ENCODE data around the gene TBC1D24. TPM values are rescaled to one million over a fixed set of nuclear protein-coding genes. Genes with fewer than 3 reads are reported as not detected.

TBC1D24 gene
- total and polyA plus RNA-seq, 2 donors (not counting 1 experiment from before 2014, with no cell fraction given): 7.1 to 9.4 TPM

DNA sequence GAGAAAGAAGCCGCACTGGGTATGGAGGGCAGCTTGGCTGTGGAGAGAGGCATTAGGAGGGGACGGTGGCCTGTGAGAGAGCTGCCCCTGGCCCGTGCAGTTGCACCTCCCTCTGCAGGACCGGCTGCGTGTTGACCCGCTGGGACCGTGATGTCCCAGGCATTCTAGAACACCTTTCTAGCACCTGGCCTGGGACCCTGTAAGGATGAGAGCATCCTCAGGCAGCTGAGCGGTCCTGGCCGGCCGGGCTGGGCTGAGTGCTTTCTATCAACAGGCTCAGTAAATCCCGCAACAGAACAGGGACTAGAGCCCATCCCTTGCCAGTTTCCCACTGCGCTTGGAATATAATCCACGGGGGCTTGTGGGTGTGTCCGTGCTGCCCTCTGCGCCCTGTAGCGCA lies 14.7 kb downstream of the TBC1D24 start:
- no peak for ATAC-seq (ENCODE audit: low read depth)
- CTCF ChIA-PET: interaction anchor here (1.3 to 4.8 kb wide), 2 partner anchors 30 to 295 kb away, joined by 3 to 28 read pairs; partner anchors contain the start of gene AMDHD2
- intact Hi-C loops (cut with micrococcal nuclease): no loop called here

More for the DNA sequence above, 14.7 kb downstream of the TBC1D24 start:
- Histone ChIP-seq H3K9me3 (ENCODE audit: control extremely low read depth in 1 of 3, control insufficient read depth in 2 of 3, insufficient read depth in 1 of 3, low read length in 2 of 3) (no peaks in the 10 kb centered on the region), H3K27ac (ENCODE audit: low read length in 2 of 2) (no peak overlapping the region), H3K4me1 (ENCODE audit: control insufficient read depth in 2 of 2, insufficient read depth in 2 of 2, low read length in 2 of 2) (peaks cover 24 to 26% of the 10 kb centered on the region in 2 donors), H4K20me1 (ENCODE audit: control insufficient read depth, insufficient read depth, low read length, poor library complexity, severe bottlenecking) (no peaks in the 10 kb centered on the region), H3K4me2 (replicated peaks; ENCODE audit: low read depth, low read length, poor library complexity, severe bottlenecking) (no peak overlapping the region), H3K36me3 (replicated peaks in 1 of 2; ENCODE audit: control extremely low read depth in 1 of 2, control insufficient read depth in 1 of 2, extremely low read depth in 1 of 2, insufficient read depth in 2 of 2, low read length in 1 of 2) (peaks cover 0 to 3% of the 10 kb centered on the region in 2 experiments), H3K4me3 (ENCODE audit: control extremely low read depth in 1 of 5, extremely low read depth in 1 of 5, insufficient read depth in 1 of 5, low read depth in 2 of 5, low read length in 4 of 5) (no peak overlapping the region), H2AFZ (ENCODE audit: insufficient read depth, low read depth, low read length, poor library complexity, severe bottlenecking) (no peak overlapping the region), H3K9ac (ENCODE audit: low read length) (no peak overlapping the region), H3K79me2 (ENCODE audit: control insufficient read depth, insufficient read depth, low read length) (peaks cover 49% of the 10 kb centered on the region), H3K27me3 (replicated peaks in 1 of 4; ENCODE audit: control extremely low read depth in 1 of 4, control insufficient read depth in 3 of 4, insufficient read depth in 4 of 4, low read length in 3 of 4) (no peaks in the 10 kb centered on the region)
- no peaks in the 10 kb centered on the region for H3K27me3 Mint-ChIP-seq
- WGBS (ENCODE audit: insufficient coverage): 97% methylated on average over 16 of the region's 16 CpGs
- POLR2A ChIA-PET: no interaction called here
- no peak overlapping the region for H3K4me3 Mint-ChIP-seq
- peaks cover 19% of the 10 kb centered on the region for H3K4me1 Mint-ChIP-seq
- H3K9me3 Mint-ChIP-seq (ENCODE audit: insufficient read depth): no peaks in the 10 kb centered on the region
- no peak overlapping the region for H3K27ac Mint-ChIP-seq
- TF ChIP-seq EZH2 (IDR thresholded peaks at IDR 0.05; ENCODE audit: borderline replicate concordance, insufficient read depth, low read depth, low read length, poor library complexity, severe bottlenecking): no peak
- TF ChIP-seq, protein P1, sequence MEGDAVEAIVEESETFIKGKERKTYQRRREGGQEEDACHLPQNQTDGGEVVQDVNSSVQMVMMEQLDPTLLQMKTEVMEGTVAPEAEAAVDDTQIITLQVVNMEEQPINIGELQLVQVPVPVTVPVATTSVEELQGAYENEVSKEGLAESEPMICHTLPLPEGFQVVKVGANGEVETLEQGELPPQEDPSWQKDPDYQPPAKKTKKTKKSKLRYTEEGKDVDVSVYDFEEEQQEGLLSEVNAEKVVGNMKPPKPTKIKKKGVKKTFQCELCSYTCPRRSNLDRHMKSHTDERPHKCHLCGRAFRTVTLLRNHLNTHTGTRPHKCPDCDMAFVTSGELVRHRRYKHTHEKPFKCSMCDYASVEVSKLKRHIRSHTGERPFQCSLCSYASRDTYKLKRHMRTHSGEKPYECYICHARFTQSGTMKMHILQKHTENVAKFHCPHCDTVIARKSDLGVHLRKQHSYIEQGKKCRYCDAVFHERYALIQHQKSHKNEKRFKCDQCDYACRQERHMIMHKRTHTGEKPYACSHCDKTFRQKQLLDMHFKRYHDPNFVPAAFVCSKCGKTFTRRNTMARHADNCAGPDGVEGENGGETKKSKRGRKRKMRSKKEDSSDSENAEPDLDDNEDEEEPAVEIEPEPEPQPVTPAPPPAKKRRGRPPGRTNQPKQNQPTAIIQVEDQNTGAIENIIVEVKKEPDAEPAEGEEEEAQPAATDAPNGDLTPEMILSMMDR (IDR thresholded peaks at IDR 0.05): no peak
- DNase-seq: no peak

Data from B cell (primary cell).